AG04450 (cell line): ENCODE data around the gene FRS3. TPM values are rescaled to one million over a fixed set of nuclear protein-coding genes. Genes with fewer than 3 reads are reported as not detected.

Source experiments
- CTCF ChIA-PET: fragments of 300-600, 350-600 bp; formaldehyde crosslinking; extraction: SDS; loops from one replicate; lab custom pipeline; 2022; ENCODE audit warnings: antibody characterized with exemption, inconsistent platforms; lab: Charles Lee
- POLR2A ChIA-PET: fragments of 350-600 bp; formaldehyde crosslinking; extraction: SDS; loops from one replicate; lab custom pipeline; 2021; ENCODE audit warnings: antibody characterized with exemption, inconsistent platforms; lab: Yijun Ruan, JAX
- DNase-seq: peaks from one replicate; pipeline ENCODE4 v3.0.0-alpha.2; 2011; ENCODE audit warnings: low read depth, low spot score
- H3K27ac ChIP-seq: one replicate; pipeline ENCODE4 v1.5.1; 2012; ENCODE audit warnings: low read depth, low read length, control low read depth
- H3K27me3 ChIP-seq: one replicate; pipeline ENCODE4 v1.6.0; 2012; ENCODE audit warnings: low read length; ENCODE audit not compliant: control insufficient read depth, insufficient read depth
- H3K4me3 ChIP-seq: 2 replicates; pipeline ENCODE4 v1.5.1; 2011; ENCODE audit warnings: mild to moderate bottlenecking, low read depth, low read length, control low read depth
- H3K9me3 ChIP-seq: 2 replicates; pipeline ENCODE4 v1.5.1; 2012; ENCODE audit warnings: low read length; ENCODE audit not compliant: control insufficient read depth, insufficient read depth
- CTCF ChIP-seq: IDR thresholded peaks from 2 replicates; pipeline ENCODE4 v1.5.1; 2011; ENCODE audit warnings: low read depth, low read length, control low read depth, inconsistent platforms
- polyA plus RNA-seq: library from polyadenylated mRNA; depleted of rRNA; stranded (reverse); fragments of >200 nt; gene quantifications from 2 replicates; pipeline ENCODE4 v1.2.3, GENCODE V29; 2011

The FRS3 gene
- polyA plus RNA-seq, 1 experiment: 2.2 TPM

GRCh38 chr6:41739041-41739440 is 40.7 kb downstream of the FRS3 start:
- no peak for TF ChIP-seq CTCF
- CTCF ChIA-PET: no interaction called here
- POLR2A ChIA-PET: no interaction called here
- no peaks in the 10 kb centered on the region for H3K9me3 ChIP-seq
- no peak overlapping the region for H3K27ac ChIP-seq
- H3K4me3 ChIP-seq: no peak overlapping the region
- H3K27me3 ChIP-seq: peaks cover 3% of the 10 kb centered on the region
- no peak for DNase-seq

- H3K27me3 ChIP-seq: peaks cover 3% of the 10 kb centered on the region
- TF ChIP-seq CTCF: no peak
- CTCF ChIA-PET: no interaction called here
- POLR2A ChIA-PET: no interaction called here
- H3K27ac ChIP-seq: no peak overlapping the region
- H3K4me3 ChIP-seq: no peak overlapping the region
- DNase-seq: no peak
- no peaks in the 10 kb centered on the region; the same call in 1 of the 2 replicates for H3K9me3 ChIP-seq
Measured at GRCh38 chr6:41737591-41738130, 42.0 kb downstream of the FRS3 start.

GRCh38 chr6:41736800-41737555 is 42.7 kb downstream of the FRS3 start:
- Histone ChIP-seq H3K27ac (no peak overlapping the region), H3K4me3 (no peak overlapping the region), H3K27me3 (peaks cover 3% of the 10 kb centered on the region), H3K9me3 (no peaks in the 10 kb centered on the region; the same call in 1 of the 2 replicates)
- DNase-seq: no peak
- no peak for TF ChIP-seq CTCF
- CTCF ChIA-PET: interaction anchor here (1.4 to 1.7 kb wide), 2 partner anchors 14 to 368 kb away, joined by 4 to 5 read pairs; no protein-coding TSS in a partner anchor
- POLR2A ChIA-PET: no interaction called here

- POLR2A ChIA-PET: no interaction called here
Measured at GRCh38 chr6:41736186-41736733, 43.4 kb downstream of the FRS3 start.

More at GRCh38 chr6:41736186-41736733, 43.4 kb downstream of the FRS3 start:
- H3K9me3 ChIP-seq: no peaks in the 10 kb centered on the region; the same call in 1 of the 2 replicates
- no peak for TF ChIP-seq CTCF
- H3K4me3 ChIP-seq: no peak overlapping the region
- no peak overlapping the region for H3K27ac ChIP-seq
- no peak for DNase-seq
- CTCF ChIA-PET: interaction anchor here (0.7 to 2.6 kb wide), 7 partner anchors 12 to 368 kb away, joined by 3 to 19 read pairs (median 5); partner anchors contain the start of gene PGC
- peaks cover 3% of the 10 kb centered on the region for H3K27me3 ChIP-seq
